Measurements from ENCODE around the gene COG8.

DNA sequence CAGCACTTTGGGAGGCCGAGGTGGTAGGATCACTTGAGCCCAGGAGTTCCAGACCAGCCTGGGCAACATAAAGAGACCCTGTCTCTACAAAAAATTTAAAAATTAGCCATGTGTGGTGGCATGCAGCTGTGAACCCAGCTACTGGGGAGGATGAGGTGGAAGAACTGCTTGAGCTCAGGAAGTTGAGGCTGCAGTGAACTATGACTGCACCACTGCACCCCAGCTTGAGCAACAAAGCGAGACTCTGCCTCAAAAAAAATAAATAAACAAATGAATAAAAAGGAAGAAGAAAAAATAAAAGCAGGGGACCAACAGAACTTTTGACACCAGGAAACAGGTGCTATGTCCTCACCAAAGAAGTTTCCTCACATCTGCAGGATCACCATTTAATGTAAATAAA, 32.2 kb upstream of the COG8 start:
- TF ChIP-seq, protein P1, sequence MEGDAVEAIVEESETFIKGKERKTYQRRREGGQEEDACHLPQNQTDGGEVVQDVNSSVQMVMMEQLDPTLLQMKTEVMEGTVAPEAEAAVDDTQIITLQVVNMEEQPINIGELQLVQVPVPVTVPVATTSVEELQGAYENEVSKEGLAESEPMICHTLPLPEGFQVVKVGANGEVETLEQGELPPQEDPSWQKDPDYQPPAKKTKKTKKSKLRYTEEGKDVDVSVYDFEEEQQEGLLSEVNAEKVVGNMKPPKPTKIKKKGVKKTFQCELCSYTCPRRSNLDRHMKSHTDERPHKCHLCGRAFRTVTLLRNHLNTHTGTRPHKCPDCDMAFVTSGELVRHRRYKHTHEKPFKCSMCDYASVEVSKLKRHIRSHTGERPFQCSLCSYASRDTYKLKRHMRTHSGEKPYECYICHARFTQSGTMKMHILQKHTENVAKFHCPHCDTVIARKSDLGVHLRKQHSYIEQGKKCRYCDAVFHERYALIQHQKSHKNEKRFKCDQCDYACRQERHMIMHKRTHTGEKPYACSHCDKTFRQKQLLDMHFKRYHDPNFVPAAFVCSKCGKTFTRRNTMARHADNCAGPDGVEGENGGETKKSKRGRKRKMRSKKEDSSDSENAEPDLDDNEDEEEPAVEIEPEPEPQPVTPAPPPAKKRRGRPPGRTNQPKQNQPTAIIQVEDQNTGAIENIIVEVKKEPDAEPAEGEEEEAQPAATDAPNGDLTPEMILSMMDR (IDR thresholded peaks at IDR 0.05): no peak
- TF ChIP-seq POLR2A (IDR thresholded peaks at IDR 0.05): no peak
